Tibial artery (tissue), 4 donors: Measurements from ENCODE around the gene OR13C9.

Experiments used
- DNase-seq, 2 donors: peaks; one replicate each; pipeline ENCODE4 v3.0.0-alpha.2; 2019
- H3K27ac ChIP-seq, 2 donors: fragments of 200-600 bp; sonication (generic) in 1 of 2; 1 replicate in 1 of 2; 2 replicates in 1 of 2; pipeline ENCODE4 v1.5.1; 2018 to 2019; ENCODE audit warnings: mild to moderate bottlenecking in 1 of 2
- H3K27me3 ChIP-seq, 2 donors: fragments of 200-600 bp; sonication (generic) in 1 of 2; one replicate each; pipeline versions ENCODE4 v1.5.1 to v1.6.0; 2016 to 2019
- H3K36me3 ChIP-seq, 3 donors: fragments of 200-600 bp; sonication (generic) in 2 of 3; one replicate each; pipeline ENCODE4 v1.5.1; 2016 to 2019; ENCODE audit warnings: mild to moderate bottlenecking in 2 of 3
- H3K4me1 ChIP-seq, 4 donors: fragments of 200-600 bp; sonication (generic) in 2 of 4; 1 replicate in 3 of 4; 2 replicates in 1 of 4; pipeline ENCODE4 v1.5.1; 2016 to 2019
- H3K4me3 ChIP-seq, 2 donors: fragments of 200-600 bp; sonication (generic) in 1 of 2; 1 replicate in 1 of 2; 2 replicates in 1 of 2; pipeline ENCODE4 v1.5.1; 2018 to 2019; ENCODE audit warnings: mild to moderate bottlenecking in 2 of 2
- H3K9me3 ChIP-seq, 3 donors: fragments of 200-600 bp; sonication (generic) in 1 of 3; one replicate each; pipeline ENCODE4 v1.5.1; 2016 to 2019
- intact Hi-C: fragments of 100-400 bp; cut with DNase I; formaldehyde crosslinking; loops from one replicate; pipeline ENCODE4 v1.15.0; 2023; ENCODE audit warnings: low total_unique reads
- TF ChIP-seq, protein P1 (sequence below), 2 experiments: fragments of 200-600 bp in 1 of 2; fragments of 450-650 bp in 1 of 2; IDR thresholded peaks; one replicate each; pipeline ENCODE4 v1.5.1; 2017 to 2019; ENCODE audit warnings: antibody characterized with exemption in 2 of 2, mild to moderate bottlenecking in 1 of 2, moderate library complexity in 1 of 2

The OR13C9 gene

GRCh38 chr9:104589626-104590025, 28.4 kb downstream of the OR13C9 start:
- Histone ChIP-seq H3K36me3 (no peaks in the 10 kb centered on the region), H3K9me3 (no peaks in the 10 kb centered on the region), H3K4me1 (no peaks in the 10 kb centered on the region), H3K27me3 (no peaks in the 10 kb centered on the region), H3K27ac (no peak overlapping the region), H3K4me3 (no peak overlapping the region)
- DNase-seq = no peak
- intact Hi-C loops = no loop called here
- TF ChIP-seq, protein P1, sequence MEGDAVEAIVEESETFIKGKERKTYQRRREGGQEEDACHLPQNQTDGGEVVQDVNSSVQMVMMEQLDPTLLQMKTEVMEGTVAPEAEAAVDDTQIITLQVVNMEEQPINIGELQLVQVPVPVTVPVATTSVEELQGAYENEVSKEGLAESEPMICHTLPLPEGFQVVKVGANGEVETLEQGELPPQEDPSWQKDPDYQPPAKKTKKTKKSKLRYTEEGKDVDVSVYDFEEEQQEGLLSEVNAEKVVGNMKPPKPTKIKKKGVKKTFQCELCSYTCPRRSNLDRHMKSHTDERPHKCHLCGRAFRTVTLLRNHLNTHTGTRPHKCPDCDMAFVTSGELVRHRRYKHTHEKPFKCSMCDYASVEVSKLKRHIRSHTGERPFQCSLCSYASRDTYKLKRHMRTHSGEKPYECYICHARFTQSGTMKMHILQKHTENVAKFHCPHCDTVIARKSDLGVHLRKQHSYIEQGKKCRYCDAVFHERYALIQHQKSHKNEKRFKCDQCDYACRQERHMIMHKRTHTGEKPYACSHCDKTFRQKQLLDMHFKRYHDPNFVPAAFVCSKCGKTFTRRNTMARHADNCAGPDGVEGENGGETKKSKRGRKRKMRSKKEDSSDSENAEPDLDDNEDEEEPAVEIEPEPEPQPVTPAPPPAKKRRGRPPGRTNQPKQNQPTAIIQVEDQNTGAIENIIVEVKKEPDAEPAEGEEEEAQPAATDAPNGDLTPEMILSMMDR (IDR thresholded peaks at IDR 0.05) = no peak

GRCh38 chr9:104586496-104587180, 31.4 kb downstream of the OR13C9 start:
- no peaks in the 10 kb centered on the region for H3K27me3 ChIP-seq
- H3K4me3 ChIP-seq = no peak overlapping the region
- no peaks in the 10 kb centered on the region for H3K4me1 ChIP-seq
- no peak overlapping the region for H3K27ac ChIP-seq
- H3K9me3 ChIP-seq = no peaks in the 10 kb centered on the region
- DNase-seq = no peak
- TF ChIP-seq, protein P1 (IDR thresholded peaks at IDR 0.05) = no peak
- intact Hi-C loops = no loop called here
- H3K36me3 ChIP-seq = no peaks in the 10 kb centered on the region

- DNase-seq = no peak
- H3K27ac ChIP-seq = no peak overlapping the region
- no peaks in the 10 kb centered on the region for H3K36me3 ChIP-seq
- no peak overlapping the region for H3K4me3 ChIP-seq
- H3K4me1 ChIP-seq = no peaks in the 10 kb centered on the region
- no peaks in the 10 kb centered on the region for H3K9me3 ChIP-seq
- TF ChIP-seq, protein P1 (IDR thresholded peaks at IDR 0.05) = no peak
- no peaks in the 10 kb centered on the region for H3K27me3 ChIP-seq
- intact Hi-C loops = no loop called here
Measured at GRCh38 chr9:104580562-104580961, 37.4 kb downstream of the OR13C9 start.

- Histone ChIP-seq H3K4me3 (no peak overlapping the region), H3K9me3 (no peaks in the 10 kb centered on the region), H3K27me3 (no peaks in the 10 kb centered on the region), H3K36me3 (no peaks in the 10 kb centered on the region), H3K27ac (no peak overlapping the region), H3K4me1 (no peaks in the 10 kb centered on the region)
- DNase-seq = no peak
- TF ChIP-seq, protein P1 (IDR thresholded peaks at IDR 0.05) = no peak
- intact Hi-C loops = no loop called here
Measured at GRCh38 chr9:104577263-104577662, 40.7 kb downstream of the OR13C9 start.

DNA sequence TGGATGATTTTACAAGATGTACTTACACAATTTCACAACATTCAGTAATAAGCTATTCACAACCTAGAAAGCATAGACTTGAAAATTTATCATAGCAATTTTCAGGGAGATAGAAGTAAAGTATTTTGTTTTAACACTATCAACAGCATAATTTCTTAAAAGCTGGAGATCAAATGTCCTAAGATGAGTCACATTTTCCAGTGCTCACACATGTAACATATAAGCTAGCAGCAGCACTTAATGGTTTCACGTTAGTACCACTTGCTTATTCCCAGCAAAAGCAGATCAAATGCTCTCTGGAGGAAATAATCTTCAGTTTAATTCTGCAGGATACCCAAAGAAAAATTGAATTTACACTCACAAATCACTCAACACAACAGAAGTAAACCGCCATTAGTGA, 42.5 kb downstream of the OR13C9 start:
- Histone ChIP-seq H3K27ac (no peak overlapping the region), H3K27me3 (no peaks in the 10 kb centered on the region), H3K4me3 (no peak overlapping the region), H3K4me1 (no peaks in the 10 kb centered on the region), H3K36me3 (no peaks in the 10 kb centered on the region), H3K9me3 (peaks cover 0 to 3% (median 0%) of the 10 kb centered on the region in 3 donors)
- intact Hi-C loops = no loop called here
- no peak for DNase-seq
- TF ChIP-seq, protein P1 (IDR thresholded peaks at IDR 0.05) = no peak

DNA sequence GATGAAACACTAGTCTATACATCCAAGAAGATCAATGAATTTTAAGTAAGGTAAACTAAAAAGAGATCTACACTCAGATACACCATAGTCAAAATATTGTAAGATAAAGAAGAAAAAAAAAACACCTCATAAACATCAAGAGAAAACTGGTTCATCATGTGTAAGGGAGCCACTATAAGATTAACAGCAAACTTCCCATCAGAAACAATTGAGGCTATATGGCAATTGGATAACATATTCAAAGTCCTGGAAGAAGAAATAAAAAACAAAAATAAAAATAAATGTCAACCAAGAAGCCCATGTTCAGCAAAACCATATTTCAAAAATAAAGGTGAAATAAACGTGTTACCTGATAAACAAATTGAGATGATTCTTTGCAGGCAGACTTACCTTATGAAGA, 45.4 kb downstream of the OR13C9 start:
- Histone ChIP-seq H3K4me3 (no peak overlapping the region), H3K27ac (no peak overlapping the region), H3K27me3 (no peaks in the 10 kb centered on the region), H3K9me3 (peaks cover 0 to 3% (median 0%) of the 10 kb centered on the region in 3 donors), H3K36me3 (no peaks in the 10 kb centered on the region), H3K4me1 (no peaks in the 10 kb centered on the region)
- no peak for DNase-seq
- intact Hi-C loops = no loop called here
- TF ChIP-seq, protein P1 (IDR thresholded peaks at IDR 0.05) = no peak
